CD8-positive, alpha-beta memory T cell (primary cell): ENCODE data around the gene GATC. TPM values are rescaled to one million over a fixed set of nuclear protein-coding genes. Genes with fewer than 3 reads are reported as not detected.
A peak's percentile ranks its signal among the peaks of the same experiment; 100 is the strongest.

Experiments used
- CTCF ChIA-PET: fragments of 350-600 bp; sonication (Branson Sonifier 250); formaldehyde crosslinking; loops from one replicate; lab custom pipeline; 2021; ENCODE audit warnings: antibody characterized with exemption; lab: Charles Lee
- POLR2A ChIA-PET: fragments of 350-600 bp; sonication (Branson Sonifier 250); formaldehyde crosslinking; loops from one replicate; lab custom pipeline; 2021; ENCODE audit warnings: antibody characterized with exemption; lab: Charles Lee
- DNase-seq, 5 donors: peaks; one replicate each; pipeline versions ENCODE4 v3.0.0 to v3.0.0-alpha.2; 2020 to 2022; ENCODE audit warnings: mixed read lengths in 1 of 5
- H3K27ac ChIP-seq: one replicate; pipeline ENCODE4 v1.7.0; 2013; ENCODE audit warnings: low read depth, mild to moderate bottlenecking, low read length, moderate library complexity
- H3K27me3 ChIP-seq: 2 replicates; pipeline ENCODE4 v1.7.0; 2013; ENCODE audit warnings: low read length, mild to moderate bottlenecking; ENCODE audit not compliant: insufficient read depth, poor library complexity, severe bottlenecking
- H3K36me3 ChIP-seq: 2 replicates; pipeline ENCODE4 v1.7.0; 2013; ENCODE audit warnings: mild to moderate bottlenecking, low read length, moderate library complexity; ENCODE audit not compliant: insufficient read depth
- H3K4me1 ChIP-seq: 2 replicates; pipeline ENCODE4 v1.7.0; 2013; ENCODE audit warnings: mild to moderate bottlenecking, low read length, moderate library complexity; ENCODE audit not compliant: insufficient read depth
- H3K4me3 ChIP-seq: 2 replicates; pipeline ENCODE4 v1.7.0; 2013; ENCODE audit warnings: mild to moderate bottlenecking, low read length
- H3K9me3 ChIP-seq: 2 replicates; pipeline ENCODE4 v1.7.0; 2013; ENCODE audit warnings: mild to moderate bottlenecking, low read length
- H3K27ac Mint-ChIP-seq, 8 donors: one replicate each; pipeline ENCODE4 v1.8.0; 2020 to 2021; ENCODE audit warnings: mixed read lengths in 8 of 8, mild to moderate bottlenecking in 6 of 8, inconsistent platforms in 3 of 8, moderate library complexity in 3 of 8
- H3K27me3 Mint-ChIP-seq, 2 donors: one replicate each; pipeline ENCODE4 v1.8.0; 2020 to 2021; ENCODE audit warnings: mixed read lengths in 2 of 2, mild to moderate bottlenecking in 1 of 2, moderate library complexity in 1 of 2
- H3K36me3 Mint-ChIP-seq, 3 donors: one replicate each; pipeline ENCODE4 v1.8.0; 2020 to 2021; ENCODE audit warnings: mixed read lengths in 3 of 3, inconsistent platforms in 1 of 3, mild to moderate bottlenecking in 1 of 3
- H3K4me1 Mint-ChIP-seq, 3 donors: one replicate each; pipeline ENCODE4 v1.8.0; 2020 to 2021; ENCODE audit warnings: mixed read lengths in 3 of 3, inconsistent platforms in 1 of 3, mild to moderate bottlenecking in 1 of 3
- H3K4me3 Mint-ChIP-seq, 7 donors: one replicate each; pipeline ENCODE4 v1.8.0; 2020 to 2021; ENCODE audit warnings: mixed read lengths in 7 of 7, mild to moderate bottlenecking in 6 of 7, moderate library complexity in 4 of 7, inconsistent platforms in 2 of 7
- H3K9me3 Mint-ChIP-seq, 5 donors: one replicate each; pipeline ENCODE4 v1.8.0; 2020 to 2022; ENCODE audit warnings: mixed read lengths in 5 of 5, mild to moderate bottlenecking in 3 of 5, moderate library complexity in 2 of 5, inconsistent platforms in 1 of 5
- polyA plus RNA-seq: library from polyadenylated mRNA; unstranded; fragments of 300-500 nt; fragmentation: Illumina TruSeq; gene quantifications from one replicate; pipeline ENCODE4 v1.2.3, GENCODE V29; 2021
- total RNA-seq, 2 experiments: library from RNA; stranded (reverse); gene quantifications; one replicate each; pipeline ENCODE4 v1.2.3, GENCODE V29; 2021

GATC gene
- total and polyA plus RNA-seq, 3 experiments from 2014 or later = 28.6 to 30.6 (median 29.8) TPM

DNA sequence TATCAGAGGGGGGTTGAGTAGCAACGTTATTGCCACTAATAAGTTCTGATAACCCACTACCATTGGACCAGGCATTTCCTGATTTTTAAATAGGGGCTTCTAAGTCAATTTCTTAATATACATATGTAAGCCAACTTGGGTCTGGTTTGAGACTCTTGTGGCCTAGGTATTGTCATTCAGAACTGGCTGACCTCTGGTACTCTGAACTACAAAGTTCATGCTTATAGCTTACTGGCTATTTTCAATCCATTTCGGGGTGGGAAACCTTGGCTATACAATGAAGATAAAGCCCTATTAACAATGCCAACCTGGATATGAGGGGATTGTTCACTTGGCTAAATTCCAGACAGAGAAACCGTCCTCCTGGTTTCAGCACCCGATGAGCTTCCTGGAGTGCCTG lies 58.3 kb downstream of the GATC start:
- no peak for DNase-seq
- Histone ChIP-seq H3K4me3 (no peak overlapping the region), H3K27me3 (no peaks in the 10 kb centered on the region), H3K27ac (no peak overlapping the region), H3K36me3 (peaks cover 21% of the 10 kb centered on the region), H3K4me1 (no peaks in the 10 kb centered on the region), H3K9me3 (no peaks in the 10 kb centered on the region)
- no peak overlapping the region for H3K4me3 Mint-ChIP-seq
- ChIA-PET CTCF (interaction anchor here (1.6 to 2.1 kb wide), 3 partner anchors 8 to 38 kb away, joined by 3 to 5 read pairs (median 4); partner anchors contain the start of genes DYNLL1 and SRSF9), POLR2A (no interaction called here)
- no peaks in the 10 kb centered on the region for H3K27me3 Mint-ChIP-seq
- no peaks in the 10 kb centered on the region for H3K9me3 Mint-ChIP-seq
- peak overlapping the region in 1 of 8 donors; percentile 57 for H3K27ac Mint-ChIP-seq
- H3K4me1 Mint-ChIP-seq = peaks cover 4 to 6% (median 5%) of the 10 kb centered on the region in 3 donors
- peaks cover 7 to 49% (median 8%) of the 10 kb centered on the region in 3 donors for H3K36me3 Mint-ChIP-seq

DNA sequence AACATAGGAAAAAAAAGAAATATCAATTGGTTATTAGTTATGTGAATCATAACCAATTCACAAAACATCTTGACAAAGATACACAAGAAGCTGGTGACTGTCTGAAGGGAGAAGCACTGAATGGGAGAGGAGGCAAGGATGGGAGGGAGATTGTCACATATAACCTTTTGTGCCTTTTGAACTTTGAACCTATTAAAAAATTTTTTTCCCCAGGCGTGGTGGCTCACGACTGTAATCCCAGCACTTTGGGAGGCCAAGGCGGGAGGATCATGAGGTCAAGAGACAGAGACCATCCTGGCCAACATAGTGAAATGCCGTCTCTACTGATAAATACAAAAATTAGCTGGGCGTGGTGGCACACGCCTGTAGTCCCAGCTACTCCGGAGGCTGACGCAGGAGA lies 62.3 kb downstream of the GATC start:
- H3K9me3 ChIP-seq = no peaks in the 10 kb centered on the region
- Mint-ChIP-seq H3K4me1 (no peaks in the 10 kb centered on the region), H3K27me3 (no peaks in the 10 kb centered on the region), H3K4me3 (no peak overlapping the region), H3K36me3 (peaks cover 8 to 50% (median 11%) of the 10 kb centered on the region in 3 donors), H3K9me3 (no peaks in the 10 kb centered on the region), H3K27ac (no peak overlapping the region)
- H3K27me3 ChIP-seq = no peaks in the 10 kb centered on the region
- H3K36me3 ChIP-seq = peaks cover 20% of the 10 kb centered on the region
- H3K4me3 ChIP-seq = no peak overlapping the region
- ChIA-PET CTCF (no interaction called here), POLR2A (no interaction called here)
- no peaks in the 10 kb centered on the region for H3K4me1 ChIP-seq
- H3K27ac ChIP-seq = no peak overlapping the region
- no peak for DNase-seq

Other genes starting within 250 kb of the GATC start
- gene RPLP0, start 245.3 kb upstream of the GATC start, total RNA-seq = 1,000 to 10,000 TPM; 4,137 to 4,308 TPM
- gene RPLP0, start 245.3 kb upstream of the GATC start, polyA plus RNA-seq = 1,675 TPM
- 10 to 100 TPM; 33.7 to 35.9 TPM for gene PXN, start 180.7 kb upstream of the GATC start, total RNA-seq
- gene PXN, start 180.7 kb upstream of the GATC start, polyA plus RNA-seq = 146 TPM
- gene RNU4-2, start 154.5 kb upstream of the GATC start, total RNA-seq = 1,000 to 10,000 TPM; 1,831 to 1,935 TPM
- gene RNU4-2, start 154.5 kb upstream of the GATC start, polyA plus RNA-seq = 44.9 TPM
- 100 to 1,000 TPM; 628 to 678 TPM for gene RNU4-1, start 153.2 kb upstream of the GATC start, total RNA-seq
- gene RNU4-1, start 153.2 kb upstream of the GATC start, polyA plus RNA-seq = not detected
- gene SIRT4, start 144.1 kb upstream of the GATC start, total RNA-seq = 1 to 10 TPM; 1.8 to 1.9 TPM
- 0.68 TPM for gene SIRT4, start 144.1 kb upstream of the GATC start, polyA plus RNA-seq
- gene PLA2G1B, start 118.7 kb upstream of the GATC start, total RNA-seq = not detected
- gene PLA2G1B, start 118.7 kb upstream of the GATC start, polyA plus RNA-seq = not detected
- gene MSI1, start 77.3 kb upstream of the GATC start, total RNA-seq = under 1 TPM; 0.22 TPM
- not detected for gene MSI1, start 77.3 kb upstream of the GATC start, polyA plus RNA-seq
- 100 to 1,000 TPM; 475 TPM for gene COX6A1, start 8.3 kb upstream of the GATC start, total RNA-seq
- 785 TPM for gene COX6A1, start 8.3 kb upstream of the GATC start, polyA plus RNA-seq
- gene TRIAP1, start 60 bp upstream of the GATC start, total RNA-seq = 10 to 100 TPM; 87.0 to 88.1 TPM
- 51.6 TPM for gene TRIAP1, start 60 bp upstream of the GATC start, polyA plus RNA-seq
- gene SRSF9, start 23.3 kb downstream of the GATC start, total RNA-seq = 100 to 1,000 TPM; 269 to 272 TPM
- gene SRSF9, start 23.3 kb downstream of the GATC start, polyA plus RNA-seq = 214 TPM
- gene DYNLL1, start 49.7 kb downstream of the GATC start, total RNA-seq = 100 to 1,000 TPM; 288 to 296 TPM
- gene DYNLL1, start 49.7 kb downstream of the GATC start, polyA plus RNA-seq = 304 TPM
- 10 to 100 TPM; 37.5 to 39.0 TPM for gene COQ5, start 82.7 kb downstream of the GATC start, total RNA-seq
- gene COQ5, start 82.7 kb downstream of the GATC start, polyA plus RNA-seq = 39.7 TPM
- 100 to 1,000 TPM; 173 to 205 TPM for gene RNF10, start 87.9 kb downstream of the GATC start, total RNA-seq
- 134 TPM for gene RNF10, start 87.9 kb downstream of the GATC start, polyA plus RNA-seq
- gene POP5, start 135.0 kb downstream of the GATC start, total RNA-seq = 10 to 100 TPM; 77.9 to 83.1 TPM
- 101 TPM for gene POP5, start 135.0 kb downstream of the GATC start, polyA plus RNA-seq
- gene CABP1, start 194.2 kb downstream of the GATC start, total RNA-seq = under 1 TPM; 0.13 to 0.18 TPM
- not detected for gene CABP1, start 194.2 kb downstream of the GATC start, polyA plus RNA-seq
- gene MLEC, start 240.7 kb downstream of the GATC start, total RNA-seq = 100 to 1,000 TPM; 130 to 143 TPM
- 74.9 TPM for gene MLEC, start 240.7 kb downstream of the GATC start, polyA plus RNA-seq